Measurements from ENCODE around the gene EXOC3L1.
A peak's percentile ranks its signal among the peaks of the same experiment; 100 is the strongest.

GRCh38 chr16:67184995-67185650, 4.8 kb downstream of the EXOC3L1 start:
- TF ChIP-seq CBX3 (IDR thresholded peaks at IDR 0.05; ENCODE audit: low read depth) (no peak), CTCF (IDR thresholded peaks at IDR 0.05 in 2 of 3, conservative IDR thresholded peaks at IDR 0.05 in 1 of 3; ENCODE audit: borderline replicate concordance in 1 of 3, insufficient read depth in 1 of 3, low read depth in 2 of 3, low read length in 2 of 3) (peak in 2 of 3 experiments; percentile 80; a peak in 4 of 6 replicates), RAD21 (IDR thresholded peaks at IDR 0.05; ENCODE audit: low read depth) (no peak), EZH2 (IDR thresholded peaks at IDR 0.05) (no peak), ZBTB33 (IDR thresholded peaks at IDR 0.05; ENCODE audit: extremely low read depth, insufficient replicate concordance, low read length) (no peak), ZFX (IDR thresholded peaks at IDR 0.05) (no peak), ATF3 (IDR thresholded peaks at IDR 0.05) (no peak), REST (IDR thresholded peaks at IDR 0.05; ENCODE audit: low read depth) (no peak), SIN3A (IDR thresholded peaks at IDR 0.05; ENCODE audit: low read depth) (no peak), JUND (IDR thresholded peaks at IDR 0.05) (no peak), MAX (IDR thresholded peaks at IDR 0.05) (no peak)

Measured in HCT116 (cell line).